WTC11 (cell line): ENCODE measurements around the gene MEAK7.

ENCODE experiments used
- ATF1 ChIP-seq: sonication (generic); formaldehyde crosslinking; IDR thresholded peaks from 2 replicates; pipeline ENCODE4 v1.8.1; 2023; ENCODE audit warnings: mild to moderate bottlenecking, moderate library complexity, missing genetic modification reagents
- CDX4 ChIP-seq: fragments of 250-450 bp; sonication (Bioruptor Pico); IDR thresholded peaks from 2 replicates; pipeline ENCODE4 v1.9.0; 2021; ENCODE audit warnings: moderate library complexity, mild to moderate bottlenecking, inconsistent platforms, borderline replicate concordance
- CTCF ChIP-seq: fragments of 200-600 bp; IDR thresholded peaks from 2 replicates; pipeline ENCODE4 v1.8.0; 2022; ENCODE audit warnings: antibody characterized with exemption
- E2F1 ChIP-seq: sonication (generic); formaldehyde crosslinking; IDR thresholded peaks from 2 replicates; pipeline ENCODE4 v1.8.0; 2022; ENCODE audit warnings: mild to moderate bottlenecking, missing genetic modification reagents
- ELF4 ChIP-seq: sonication (generic); formaldehyde crosslinking; IDR thresholded peaks from 2 replicates; pipeline ENCODE4 v1.8.1; 2022; ENCODE audit warnings: low read depth, mild to moderate bottlenecking, moderate library complexity, missing genetic modification reagents
- FOXJ3 ChIP-seq: sonication (generic); formaldehyde crosslinking; IDR thresholded peaks from 2 replicates; pipeline ENCODE4 v1.9.0; 2021; ENCODE audit warnings: missing genetic modification reagents, mild to moderate bottlenecking, borderline replicate concordance
- MAX ChIP-seq: sonication (generic); formaldehyde crosslinking; IDR thresholded peaks from 2 replicates; pipeline ENCODE4 v1.8.0; 2022; ENCODE audit warnings: mild to moderate bottlenecking, missing genetic modification reagents
- NFYB ChIP-seq: sonication (generic); formaldehyde crosslinking; conservative IDR thresholded peaks from 2 replicates; pipeline ENCODE4 v1.8.0; 2022; ENCODE audit warnings: low read depth, missing genetic modification reagents
- SP1 ChIP-seq: sonication (generic); formaldehyde crosslinking; conservative IDR thresholded peaks from 2 replicates; pipeline ENCODE4 v1.8.1; 2022; ENCODE audit warnings: missing genetic modification reagents
- STAT6 ChIP-seq: sonication (generic); formaldehyde crosslinking; conservative IDR thresholded peaks from 2 replicates; pipeline ENCODE4 v1.8.1; 2023; ENCODE audit warnings: mild to moderate bottlenecking, low read depth, missing genetic modification reagents, moderate library complexity
- ZBTB43 ChIP-seq: sonication (generic); formaldehyde crosslinking; IDR thresholded peaks from 2 replicates; pipeline ENCODE4 v1.8.1; 2023; ENCODE audit warnings: mild to moderate bottlenecking, missing genetic modification reagents
- ZNF317 ChIP-seq: sonication (generic); formaldehyde crosslinking; IDR thresholded peaks from 2 replicates; pipeline ENCODE4 v1.8.1; 2023; ENCODE audit warnings: low read depth, mild to moderate bottlenecking, moderate library complexity, missing genetic modification reagents, borderline replicate concordance
- ZNF512 ChIP-seq: sonication (generic); formaldehyde crosslinking; IDR thresholded peaks from 2 replicates; pipeline ENCODE4 v1.8.1; 2022; ENCODE audit warnings: missing genetic modification reagents, borderline replicate concordance

GRCh38 chr16:84540194-84540593 is 35.7 kb upstream of the MEAK7 start:
- TF ChIP-seq CTCF (no peak), E2F1 (CRISPR knock-in tag) (no peak), ELF4 (CRISPR knock-in tag) (no peak), CDX4 (no peak), ZBTB43 (CRISPR knock-in tag) (no peak), FOXJ3 (CRISPR knock-in tag) (no peak), ZNF512 (CRISPR knock-in tag) (no peak), STAT6 (CRISPR knock-in tag) (no peak), NFYB (CRISPR knock-in tag) (no peak), SP1 (CRISPR knock-in tag) (no peak), ZNF317 (no peak), ATF1 (CRISPR knock-in tag) (no peak), MAX (CRISPR knock-in tag) (no peak)
